CD4-positive, alpha-beta T cell treated with Interleukin-4 for 1 hour (primary cell): ENCODE data around the gene RIPOR3.
"Not testable (repeated sequence)": the region's sequence is repeated elsewhere in the genome, so short reads cannot be mapped to it uniquely, and the experiment has no call there.

Experiments used
- DNase-seq, 2 donors: peaks; one replicate each; pipeline ENCODE4 v3.0.0-alpha.2; 2020 to 2022

Gene RIPOR3

GRCh38 chr20:50601511-50602431 lies 89.6 kb downstream of the RIPOR3 start:
- no peak for DNase-seq

- no peak for DNase-seq
Observed at GRCh38 chr20:50600281-50600895, 91.0 kb downstream of the RIPOR3 start.

GRCh38 chr20:50598768-50599167 lies 92.6 kb downstream of the RIPOR3 start:
- DNase-seq = not testable (repeated sequence)

GRCh38 chr20:50598074-50598473 lies 93.3 kb downstream of the RIPOR3 start:
- no peak for DNase-seq

- no peak for DNase-seq
Observed at GRCh38 chr20:50597406-50597969, 93.9 kb downstream of the RIPOR3 start.

- DNase-seq = no peak
Observed at GRCh38 chr20:50596694-50597021, 94.7 kb downstream of the RIPOR3 start.

- no peak for DNase-seq
Observed at GRCh38 chr20:50595988-50596693, 95.2 kb downstream of the RIPOR3 start.

- no peak for DNase-seq
Observed at GRCh38 chr20:50595433-50595895, 95.9 kb downstream of the RIPOR3 start.

GRCh38 chr20:50594591-50595432 lies 96.5 kb downstream of the RIPOR3 start:
- no peak for DNase-seq

- DNase-seq = no peak
Observed at GRCh38 chr20:50594231-50594590, 97.1 kb downstream of the RIPOR3 start.

GRCh38 chr20:50593005-50593335 lies 98.4 kb downstream of the RIPOR3 start:
- DNase-seq = no peak

GRCh38 chr20:50592282-50593004 lies 98.9 kb downstream of the RIPOR3 start:
- DNase-seq = no peak

- DNase-seq = no peak
Observed at GRCh38 chr20:50591233-50591852, 100.0 kb downstream of the RIPOR3 start.

- DNase-seq = no peak
Observed at GRCh38 chr20:50590348-50590664, 101.0 kb downstream of the RIPOR3 start.

- DNase-seq = no peak
Observed at GRCh38 chr20:50589548-50590347, 101.6 kb downstream of the RIPOR3 start.

- peak; percentile 60 to 63 for DNase-seq
Observed at GRCh38 chr20:50588034-50588736, 103.2 kb downstream of the RIPOR3 start.

GRCh38 chr20:50587291-50587961 lies 103.9 kb downstream of the RIPOR3 start:
- DNase-seq = no peak

GRCh38 chr20:50586531-50587232 lies 104.7 kb downstream of the RIPOR3 start:
- no peak for DNase-seq

GRCh38 chr20:50585678-50586077 lies 105.7 kb downstream of the RIPOR3 start:
- DNase-seq = no peak
